GM18873 (cell line): ENCODE results near the gene FGD6.
"Not testable (repeated sequence)": the region's sequence is repeated elsewhere in the genome, so short reads cannot be mapped to it uniquely, and the experiment has no call there.

Experiments used
- ATAC-seq: cut with Tn5 transposase; IDR thresholded peaks from one replicate; pipeline ENCODE4 v1.9.1; 2021; ENCODE audit warnings: mild to moderate bottlenecking, moderate library complexity, moderate number of reproducible peaks; ENCODE audit not compliant: unreplicated experiment, low FRiP score

The FGD6 gene

DNA sequence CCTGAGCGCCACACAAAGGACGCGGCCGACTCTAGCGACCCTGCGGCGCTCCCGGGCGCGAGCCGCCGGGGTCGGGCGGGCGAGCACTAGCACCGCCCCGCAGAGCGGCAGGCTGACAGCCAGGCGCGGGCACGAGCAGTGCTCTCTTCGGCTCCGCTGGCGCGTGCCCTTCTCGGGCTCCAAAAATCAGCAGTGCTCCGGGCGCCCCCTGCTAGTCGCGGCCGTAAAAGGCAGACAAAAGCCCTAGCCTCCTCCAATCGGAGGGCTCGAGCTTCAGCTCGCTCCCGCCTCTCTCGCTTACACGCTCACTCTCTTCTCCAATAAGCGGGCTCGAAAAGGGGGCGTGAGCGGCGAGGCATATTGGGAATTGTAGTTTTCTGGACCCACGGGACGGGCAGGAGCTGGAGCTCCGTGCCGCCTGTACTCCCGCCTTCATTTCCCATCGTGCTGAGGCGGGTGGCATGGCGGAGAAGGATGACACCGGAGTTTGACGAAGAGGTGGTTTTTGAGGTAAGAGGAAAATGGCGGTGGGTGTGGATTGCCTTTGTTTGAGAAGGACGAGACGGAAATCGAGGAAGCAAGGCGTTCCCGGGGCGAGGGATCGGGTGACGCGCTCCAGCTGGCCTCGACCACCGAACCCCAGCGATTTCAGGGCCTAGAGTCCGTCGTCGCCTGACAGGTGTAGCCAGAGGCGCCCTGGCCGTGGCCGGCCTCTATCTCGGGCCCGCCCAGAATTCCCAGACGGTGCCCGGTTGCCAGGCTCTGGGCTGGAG, at the start of gene FGD6, which contains the start of gene VEZT:
FGD6 (minus strand) TSS at position 91 of the 773 bp plus-strand sequence. CDS start 227 bp downstream, outside the sequence.
VEZT (plus strand) TSS at position 431 of the 773 bp plus-strand sequence; CDS start at position 475, 44 bp downstream.
- ATAC-seq = peak; percentile 91

DNA sequence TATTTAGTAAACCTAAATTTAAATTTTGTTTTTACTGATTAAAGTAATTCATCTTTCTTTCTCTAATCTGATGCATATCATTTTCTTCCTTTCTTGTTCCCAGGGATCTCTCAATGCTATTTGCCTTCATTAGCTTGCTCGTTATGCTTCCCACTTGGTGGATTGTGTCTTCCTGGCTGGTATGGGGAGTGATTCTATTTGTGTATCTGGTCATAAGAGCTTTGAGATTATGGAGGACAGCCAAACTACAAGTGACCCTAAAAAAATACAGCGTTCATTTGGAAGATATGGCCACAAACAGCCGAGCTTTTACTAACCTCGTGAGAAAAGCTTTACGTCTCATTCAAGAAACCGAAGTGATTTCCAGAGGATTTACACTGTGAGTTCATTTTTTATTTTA, 49.0 kb upstream of the FGD6 start:
- ATAC-seq = no peak

- ATAC-seq = no peak
Observed at GRCh38 chr12:95265765-95266164, 48.5 kb upstream of the FGD6 start.

GRCh38 chr12:95262808-95263207, 45.5 kb upstream of the FGD6 start:
- ATAC-seq = no peak

DNA sequence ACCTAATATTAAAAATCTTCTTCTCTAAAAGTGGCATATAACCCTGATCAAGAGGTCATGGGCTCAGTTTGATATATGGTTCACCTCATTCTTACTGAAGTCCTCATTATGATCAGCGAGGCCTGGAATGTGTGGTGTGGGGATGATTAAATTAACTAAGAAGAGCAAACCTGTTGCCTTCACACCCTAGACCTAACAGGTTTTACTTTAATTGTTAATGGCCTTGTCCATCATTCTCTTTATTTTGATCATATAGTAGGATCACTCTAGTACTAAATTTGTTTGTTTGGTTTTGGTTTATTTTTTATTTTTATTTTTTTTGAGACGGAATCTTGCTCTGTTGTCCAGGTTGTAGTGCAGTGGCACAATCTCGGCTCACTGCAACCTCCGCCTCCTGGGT, 43.8 kb upstream of the FGD6 start:
- ATAC-seq = no peak

- no peak for ATAC-seq
Observed at GRCh38 chr12:95259368-95259767, 42.1 kb upstream of the FGD6 start.

- no peak for ATAC-seq
Observed at GRCh38 chr12:95258803-95259202, 41.5 kb upstream of the FGD6 start.

GRCh38 chr12:95258151-95258550, 40.9 kb upstream of the FGD6 start:
- ATAC-seq = no peak

DNA sequence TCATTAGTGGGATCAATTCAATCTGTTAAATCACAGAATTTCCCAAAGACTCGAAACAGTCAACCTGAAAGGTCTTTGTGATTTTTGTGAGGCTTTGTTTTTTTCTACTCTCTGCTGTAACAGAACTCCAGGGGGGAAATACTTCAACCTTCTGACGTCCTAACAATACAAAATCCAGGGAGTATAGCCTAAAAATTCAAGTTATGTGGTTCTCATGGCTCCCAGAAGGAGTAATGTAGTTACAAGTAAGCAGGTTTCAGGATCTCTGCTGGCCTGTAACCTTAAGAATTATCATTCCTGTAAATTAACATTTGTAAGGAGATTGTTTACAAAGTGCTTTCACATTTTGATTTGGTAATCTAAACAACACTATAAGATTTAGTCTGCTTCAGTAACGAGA, 40.3 kb upstream of the FGD6 start:
- ATAC-seq = no peak

DNA sequence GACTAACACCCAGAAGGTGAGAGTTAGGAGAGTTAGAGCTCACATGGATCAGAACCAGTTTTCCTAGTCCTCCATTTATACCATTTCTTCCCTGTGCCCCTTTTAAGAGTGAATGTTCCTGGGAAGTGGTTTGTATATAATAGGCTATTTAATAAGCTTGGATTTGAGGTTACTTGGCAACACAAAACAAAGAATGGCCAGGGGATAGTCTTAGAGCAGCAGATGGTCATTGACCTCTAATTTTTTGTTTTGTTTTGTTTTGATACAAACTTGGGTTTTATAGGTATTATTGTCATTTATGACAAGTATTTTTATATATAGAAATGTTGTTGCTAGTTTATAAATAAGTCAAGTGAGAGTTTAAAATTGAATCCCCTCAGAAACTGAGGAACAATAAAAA, 36.1 kb upstream of the FGD6 start:
- no peak for ATAC-seq

DNA sequence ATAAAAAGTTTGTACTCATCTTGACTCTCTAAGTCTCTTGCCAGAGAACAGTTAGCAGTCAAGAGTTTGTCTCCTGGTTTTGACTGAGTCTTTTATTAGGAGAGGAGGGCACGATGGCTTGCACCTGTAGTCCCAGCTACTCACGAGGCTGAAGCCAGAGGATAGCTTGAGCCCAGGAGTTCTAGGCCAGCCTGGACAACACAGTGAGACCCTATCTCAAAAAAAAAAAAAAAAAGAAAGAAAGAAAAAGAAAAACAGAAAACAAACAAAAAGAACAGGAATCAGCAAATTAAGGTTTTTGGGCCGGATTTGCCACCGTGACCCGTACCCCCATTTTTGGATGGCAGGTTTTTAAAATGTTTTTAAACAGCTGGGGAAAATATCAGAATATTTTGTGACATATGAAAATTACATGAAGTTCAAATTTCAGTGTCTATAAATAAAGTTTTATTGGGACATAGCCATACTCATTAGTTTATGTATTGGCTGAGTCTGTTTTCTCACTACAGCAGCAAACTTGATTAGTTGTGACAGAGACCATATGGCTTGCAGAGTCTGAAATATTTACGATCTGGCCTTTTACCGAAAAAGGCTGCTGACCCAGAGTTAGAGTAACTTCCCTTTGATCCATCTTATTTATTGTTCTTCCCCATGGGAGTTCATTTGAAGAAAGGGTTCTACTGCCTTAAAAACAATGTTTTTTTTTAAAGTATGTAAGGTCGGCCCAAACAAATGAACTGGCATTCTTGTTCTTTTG, 31.5 kb upstream of the FGD6 start:
- ATAC-seq = no peak

DNA sequence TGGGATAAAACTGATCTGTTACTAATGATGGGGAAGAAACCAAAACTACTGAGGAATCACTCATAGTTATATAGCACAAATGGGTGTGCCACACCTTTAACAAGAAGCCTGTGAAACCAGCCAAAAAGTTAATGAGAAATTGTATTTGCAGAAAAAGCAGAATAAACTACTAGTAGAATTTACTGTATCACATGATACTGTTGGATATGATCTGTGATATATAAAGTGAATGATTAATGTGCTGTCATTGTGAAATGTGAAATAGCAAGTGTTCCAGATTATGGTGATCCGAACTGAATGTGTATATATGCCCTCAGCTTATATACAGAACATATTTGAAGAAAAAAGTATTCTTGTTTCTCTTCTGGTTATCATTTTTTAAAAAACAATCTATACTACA, 30.8 kb upstream of the FGD6 start:
- no peak for ATAC-seq

- no peak for ATAC-seq
Observed at GRCh38 chr12:95244350-95244749, 27.1 kb upstream of the FGD6 start.

DNA sequence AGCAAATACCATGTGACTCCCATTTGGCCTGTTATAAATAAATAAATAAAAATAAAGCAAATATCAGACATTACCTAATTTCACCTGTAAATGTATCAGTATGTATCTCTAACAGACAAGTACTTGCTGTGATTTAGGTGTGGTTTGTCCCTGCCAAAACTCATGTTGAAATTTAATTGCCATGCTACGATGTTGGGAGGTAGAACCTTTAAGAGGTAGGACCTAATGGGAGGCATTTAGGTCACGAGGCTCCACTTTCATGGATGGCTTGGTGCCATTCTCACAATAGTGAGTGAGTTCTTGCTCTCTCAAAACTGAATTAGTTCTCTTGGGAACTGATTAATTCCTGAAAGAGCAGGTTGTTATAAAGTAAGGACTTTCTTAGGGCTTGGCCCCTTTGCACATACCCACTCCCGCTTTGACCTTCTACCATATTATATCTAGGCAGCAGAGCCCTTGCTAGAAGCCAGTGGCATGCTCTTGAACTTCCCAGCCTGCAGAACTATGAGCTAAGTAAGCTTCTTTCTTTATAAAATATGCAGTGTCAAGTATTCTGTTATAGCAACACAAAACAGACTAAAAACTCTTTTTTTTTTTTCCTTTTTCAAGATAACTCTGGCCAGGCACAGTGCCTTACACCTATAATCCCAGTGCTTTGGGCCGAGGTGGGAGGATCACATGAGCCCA, 26.4 kb upstream of the FGD6 start:
- no peak for ATAC-seq

GRCh38 chr12:95241761-95242506, 24.7 kb upstream of the FGD6 start:
- no peak for ATAC-seq

DNA sequence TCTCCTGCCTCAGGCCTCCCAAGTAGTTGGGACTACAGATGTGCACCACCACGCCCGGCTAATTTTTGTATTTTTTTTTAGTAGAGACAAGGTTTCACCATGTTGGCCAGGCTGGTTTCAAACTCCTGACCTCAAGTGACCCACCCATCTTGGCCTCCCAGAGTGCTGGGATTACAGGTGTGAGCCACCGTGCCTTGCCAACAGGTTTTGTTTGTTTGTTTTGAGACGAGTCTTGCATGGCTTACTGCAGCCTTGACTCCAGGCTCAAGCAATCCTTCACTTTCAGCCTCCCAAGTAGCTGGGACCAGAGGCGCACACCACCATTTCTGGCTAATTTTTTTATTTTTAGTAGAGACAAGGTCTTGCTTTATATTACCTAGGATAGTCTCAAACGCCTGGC, 23.9 kb upstream of the FGD6 start:
- ATAC-seq = not testable (repeated sequence)

DNA sequence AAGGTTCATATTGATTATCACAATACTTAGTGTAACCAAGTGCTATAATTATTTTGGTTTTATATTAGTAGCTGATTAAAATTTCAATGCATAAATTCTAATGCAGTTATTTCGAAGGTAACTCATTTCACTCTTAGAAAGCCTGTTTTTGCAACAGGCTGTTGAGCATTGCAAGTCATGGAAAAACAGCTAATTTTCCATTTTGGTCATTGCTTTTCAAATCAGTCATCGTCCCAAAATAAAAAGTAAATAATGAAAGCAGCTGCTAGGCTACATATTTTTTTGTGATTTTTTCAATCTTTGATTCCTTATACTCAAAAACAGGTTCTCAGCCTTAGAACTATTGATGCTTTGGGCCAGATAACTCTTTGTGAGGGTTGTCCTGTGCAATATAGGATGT, 23.3 kb upstream of the FGD6 start:
- no peak for ATAC-seq

DNA sequence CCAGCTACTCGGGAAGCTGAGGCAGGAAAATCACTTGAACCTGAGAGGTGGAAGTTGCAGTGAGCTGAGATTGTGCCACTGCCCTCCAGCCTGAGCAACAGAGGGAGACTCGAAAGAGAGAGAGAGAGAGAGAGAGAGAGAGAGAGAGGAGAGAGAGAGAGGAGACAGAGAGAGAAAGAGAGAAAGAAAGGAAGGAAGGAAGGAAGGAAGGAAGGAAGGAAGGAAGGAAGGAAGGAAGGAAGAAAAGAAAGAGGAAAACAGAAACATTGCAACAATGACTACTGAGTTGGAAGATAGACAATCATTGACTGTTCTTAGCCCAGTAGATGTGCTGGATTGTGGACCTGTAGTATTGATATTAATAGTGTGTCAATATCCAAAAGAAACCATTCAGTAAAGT, 22.6 kb upstream of the FGD6 start:
- not testable (repeated sequence) for ATAC-seq

DNA sequence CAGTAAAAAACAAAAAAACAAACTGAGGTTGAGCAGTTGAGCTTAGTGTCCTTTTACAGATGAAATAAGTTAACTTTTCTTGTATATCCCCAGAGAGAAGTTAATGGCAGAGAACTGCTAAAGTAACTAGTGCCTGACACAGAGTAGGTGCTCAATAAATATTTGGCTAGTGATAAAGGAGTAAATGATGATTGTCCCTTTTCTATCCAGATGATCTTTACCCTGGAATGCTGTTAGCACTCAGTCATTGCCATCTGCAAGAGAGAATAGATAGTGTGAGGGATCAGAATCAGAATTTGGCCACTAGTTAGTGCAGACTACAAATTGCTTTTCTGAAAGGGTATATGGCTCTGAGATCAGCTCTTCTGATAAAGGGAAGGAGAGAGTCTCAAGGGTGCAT, 21.9 kb upstream of the FGD6 start:
- ATAC-seq = no peak

GRCh38 chr12:95238150-95238549, 20.9 kb upstream of the FGD6 start:
- ATAC-seq = no peak

- no peak for ATAC-seq
Observed at GRCh38 chr12:95237315-95237714, 20.0 kb upstream of the FGD6 start.
